Colonic mucosa (tissue), 4 donors: ENCODE data around the gene FIGLA. TPM values are rescaled to one million over a fixed set of nuclear protein-coding genes. Genes with fewer than 3 reads are reported as not detected.

Experiments used
- DNase-seq: peaks from one replicate; pipeline ENCODE4 v3.0.0-alpha.2; 2020
- H3K27ac ChIP-seq: fragments of 200-600 bp; one replicate; pipeline ENCODE4 v1.8.0; 2021
- H3K27me3 ChIP-seq: fragments of 200-600 bp; one replicate; pipeline ENCODE4 v1.8.0; 2021
- H3K36me3 ChIP-seq: fragments of 200-600 bp; one replicate; pipeline ENCODE4 v1.8.0; 2021
- H3K4me1 ChIP-seq: fragments of 200-600 bp; one replicate; pipeline ENCODE4 v1.8.0; 2021; ENCODE audit warnings: mild to moderate bottlenecking
- H3K4me3 ChIP-seq: fragments of 200-600 bp; one replicate; pipeline ENCODE4 v1.8.0; 2021
- H3K9ac ChIP-seq, 2 donors: one replicate each; pipeline ENCODE4 v1.7.0; 2013; ENCODE audit warnings: control low read depth in 2 of 2, low read depth in 2 of 2, low read length in 2 of 2
- H3K9me3 ChIP-seq: fragments of 200-600 bp; one replicate; pipeline ENCODE4 v1.8.0; 2021
- intact Hi-C: fragments of 100-400 bp; cut with DNase I; formaldehyde crosslinking; loops from one replicate; pipeline ENCODE4 v1.14.1; 2022
- total RNA-seq, 2 donors: library from RNA; stranded (reverse); fragmentation: NEBNext Ultra II Directional in 1 of 2; extraction: Animal tissue kit (Norgen Biotek cat#: 25700) in 1 of 2; gene quantifications; one replicate each; pipeline ENCODE4 v1.2.1, GENCODE V29; 2021
- TF ChIP-seq, protein P1 (sequence below): fragments of 200-600 bp; IDR thresholded peaks from one replicate; pipeline ENCODE4 v1.8.0; 2022; ENCODE audit warnings: antibody characterized with exemption, mild to moderate bottlenecking
- donor health status: healthy.
- donor health status: DM: no; HTN: no; CAD: no.
- donor health status: DM: no; HTN: no; CAD: no.

Gene FIGLA
- total RNA-seq, 2 donors from 2014 or later, result not detected

DNA sequence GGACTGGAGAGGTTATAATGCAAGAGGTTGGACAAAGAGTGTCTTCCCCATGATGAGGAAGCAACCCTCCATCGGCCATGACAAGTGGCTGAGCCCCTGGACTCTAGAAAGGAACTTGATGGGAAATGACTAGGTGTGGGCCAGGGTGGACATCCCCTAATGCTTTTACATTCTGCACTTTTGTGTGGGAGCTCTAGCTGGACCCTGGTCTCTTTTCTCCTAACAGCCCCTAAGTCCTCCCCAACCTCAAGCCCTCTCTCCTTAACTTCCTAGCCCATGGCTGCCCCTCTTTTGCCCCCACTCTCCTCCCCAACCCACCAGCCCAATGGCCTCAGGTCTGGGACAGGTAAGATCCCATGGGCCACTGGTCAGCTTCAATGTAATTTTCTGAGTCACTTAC, 42.8 kb upstream of the FIGLA start:
- Histone ChIP-seq H3K4me3 (no peak overlapping the region), H3K9ac (no peak overlapping the region), H3K27me3 (no peaks in the 10 kb centered on the region), H3K9me3 (no peaks in the 10 kb centered on the region), H3K36me3 (no peaks in the 10 kb centered on the region), H3K27ac (no peak overlapping the region), H3K4me1 (no peaks in the 10 kb centered on the region)
- TF ChIP-seq, protein P1, sequence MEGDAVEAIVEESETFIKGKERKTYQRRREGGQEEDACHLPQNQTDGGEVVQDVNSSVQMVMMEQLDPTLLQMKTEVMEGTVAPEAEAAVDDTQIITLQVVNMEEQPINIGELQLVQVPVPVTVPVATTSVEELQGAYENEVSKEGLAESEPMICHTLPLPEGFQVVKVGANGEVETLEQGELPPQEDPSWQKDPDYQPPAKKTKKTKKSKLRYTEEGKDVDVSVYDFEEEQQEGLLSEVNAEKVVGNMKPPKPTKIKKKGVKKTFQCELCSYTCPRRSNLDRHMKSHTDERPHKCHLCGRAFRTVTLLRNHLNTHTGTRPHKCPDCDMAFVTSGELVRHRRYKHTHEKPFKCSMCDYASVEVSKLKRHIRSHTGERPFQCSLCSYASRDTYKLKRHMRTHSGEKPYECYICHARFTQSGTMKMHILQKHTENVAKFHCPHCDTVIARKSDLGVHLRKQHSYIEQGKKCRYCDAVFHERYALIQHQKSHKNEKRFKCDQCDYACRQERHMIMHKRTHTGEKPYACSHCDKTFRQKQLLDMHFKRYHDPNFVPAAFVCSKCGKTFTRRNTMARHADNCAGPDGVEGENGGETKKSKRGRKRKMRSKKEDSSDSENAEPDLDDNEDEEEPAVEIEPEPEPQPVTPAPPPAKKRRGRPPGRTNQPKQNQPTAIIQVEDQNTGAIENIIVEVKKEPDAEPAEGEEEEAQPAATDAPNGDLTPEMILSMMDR, result no peak
- no peak for DNase-seq
- intact Hi-C loops, result no loop called here

DNA sequence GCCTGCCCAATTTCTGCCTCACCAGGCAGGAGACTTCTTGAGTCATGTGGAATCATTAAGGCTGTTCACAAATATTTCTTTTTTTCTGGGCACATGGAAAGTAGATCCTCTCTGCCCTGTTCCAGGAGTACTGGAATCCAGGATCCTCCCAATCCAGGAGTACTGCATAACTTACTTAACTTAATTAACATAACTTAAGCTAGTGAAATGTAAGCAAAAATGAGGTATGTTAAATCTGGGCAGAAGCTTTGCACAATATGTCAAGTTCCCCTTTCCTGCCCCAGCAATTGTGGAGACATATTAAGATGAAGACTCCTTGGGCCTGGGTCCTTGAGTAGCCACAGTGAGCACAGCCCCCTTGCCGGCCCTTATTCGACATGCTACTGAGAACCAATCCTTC, 41.9 kb upstream of the FIGLA start:
- no peak for DNase-seq
- H3K27me3 ChIP-seq, result no peaks in the 10 kb centered on the region
- intact Hi-C loops, result no loop called here
- H3K9ac ChIP-seq, result no peak overlapping the region
- no peak overlapping the region for H3K27ac ChIP-seq
- no peaks in the 10 kb centered on the region for H3K4me1 ChIP-seq
- H3K9me3 ChIP-seq, result no peaks in the 10 kb centered on the region
- TF ChIP-seq, protein P1, result no peak
- no peak overlapping the region for H3K4me3 ChIP-seq
- H3K36me3 ChIP-seq, result no peaks in the 10 kb centered on the region

DNA sequence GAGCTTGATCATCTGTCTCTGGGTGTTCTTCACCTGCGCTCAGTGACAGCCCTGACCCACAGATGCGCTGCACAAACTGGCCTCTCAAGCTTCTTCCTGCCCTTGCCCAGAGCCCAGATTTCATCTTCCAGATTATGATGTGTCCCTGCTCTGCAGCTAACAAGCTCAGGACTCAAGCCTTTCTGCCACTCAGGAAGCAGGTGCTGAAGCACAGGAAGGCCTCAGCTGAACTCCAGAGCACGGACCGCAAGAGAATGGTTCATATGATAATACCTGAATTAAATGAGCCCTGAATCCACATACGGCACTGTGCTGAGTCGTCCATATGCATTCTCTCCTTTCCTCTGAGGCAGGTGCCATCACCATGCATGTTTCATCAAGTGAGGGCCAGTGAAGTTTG, 41.4 kb upstream of the FIGLA start:
- Histone ChIP-seq H3K27me3 (no peaks in the 10 kb centered on the region), H3K36me3 (no peaks in the 10 kb centered on the region), H3K4me1 (no peaks in the 10 kb centered on the region), H3K9ac (no peak overlapping the region), H3K27ac (no peak overlapping the region), H3K9me3 (no peaks in the 10 kb centered on the region), H3K4me3 (no peak overlapping the region)
- TF ChIP-seq, protein P1, result no peak
- intact Hi-C loops, result no loop called here
- no peak for DNase-seq

DNA sequence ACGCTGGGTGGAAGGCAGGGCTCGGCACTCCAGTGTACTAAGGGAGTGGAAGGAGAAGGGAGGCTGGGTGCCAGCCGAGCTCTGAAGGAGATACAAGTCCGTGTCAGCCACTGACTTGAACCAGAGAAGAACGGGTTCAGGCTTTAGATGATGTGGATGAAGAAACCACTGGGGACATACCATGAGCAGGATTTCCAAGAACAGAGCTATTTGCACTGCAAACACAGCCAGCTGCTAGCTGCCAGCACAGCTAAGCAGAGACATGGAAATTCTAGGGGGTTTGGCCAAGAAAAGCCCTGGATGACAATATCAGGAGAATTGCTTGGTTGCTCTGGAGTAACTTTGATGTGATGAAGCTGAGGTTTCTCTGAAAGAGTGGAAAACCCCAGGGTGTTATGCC, 39.9 kb upstream of the FIGLA start:
- no peaks in the 10 kb centered on the region for H3K27me3 ChIP-seq
- no peaks in the 10 kb centered on the region for H3K36me3 ChIP-seq
- no peak overlapping the region for H3K4me3 ChIP-seq
- H3K9me3 ChIP-seq, result no peaks in the 10 kb centered on the region
- no peaks in the 10 kb centered on the region for H3K4me1 ChIP-seq
- H3K9ac ChIP-seq, result no peak overlapping the region
- H3K27ac ChIP-seq, result no peak overlapping the region
- TF ChIP-seq, protein P1, result no peak
- intact Hi-C loops, result no loop called here
- DNase-seq, result no peak

DNA sequence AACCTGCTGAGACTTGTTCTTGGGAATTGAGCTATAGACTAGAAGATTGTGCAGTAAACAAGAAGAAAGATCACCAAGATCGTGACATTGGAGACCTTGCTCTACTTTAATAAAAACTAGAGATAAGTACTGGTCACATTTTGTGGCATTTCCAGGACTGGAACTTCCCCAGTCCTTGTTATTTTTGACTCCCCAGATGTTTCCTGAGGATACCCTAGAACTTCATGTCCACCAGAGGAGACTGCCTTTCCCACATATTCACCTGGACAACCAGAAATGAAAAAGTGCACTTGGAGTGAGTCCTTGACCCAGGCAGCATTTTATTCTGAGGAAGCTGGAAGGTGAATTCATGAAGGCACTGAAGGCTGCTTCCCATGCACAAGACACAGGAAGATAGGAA, 39.5 kb upstream of the FIGLA start:
- Histone ChIP-seq H3K9ac (no peak overlapping the region), H3K27me3 (no peaks in the 10 kb centered on the region), H3K4me3 (no peak overlapping the region), H3K4me1 (no peaks in the 10 kb centered on the region), H3K27ac (no peak overlapping the region), H3K36me3 (no peaks in the 10 kb centered on the region), H3K9me3 (no peaks in the 10 kb centered on the region)
- TF ChIP-seq, protein P1, result no peak
- intact Hi-C loops, result no loop called here
- no peak for DNase-seq
